Islet of Langerhans (tissue), 1 donor: ENCODE data around the gene MFSD2A.
"Not testable (repeated sequence)": the region's sequence is repeated elsewhere in the genome, so short reads cannot be mapped to it uniquely, and the experiment has no call there.

Experiments used
- FAIRE-seq: peaks from one replicate; lab custom pipeline; 2011; peaks lifted over from hg19 to GRCh38; lab: Jason Lieb, UNC

The MFSD2A gene

GRCh38 chr1:39940980-39941871, 13.7 kb upstream of the MFSD2A start:
- no peak for FAIRE-seq

- FAIRE-seq = no peak
These were observed 11.3 kb upstream of the MFSD2A start for GRCh38 chr1:39943471-39944290.

- FAIRE-seq = no peak
These were observed 10.4 kb upstream of the MFSD2A start for GRCh38 chr1:39944410-39945112.

- FAIRE-seq = no peak
These were observed 8.7 kb upstream of the MFSD2A start for GRCh38 chr1:39946216-39946615.

GRCh38 chr1:39947260-39947659, 7.7 kb upstream of the MFSD2A start:
- no peak for FAIRE-seq

- no peak for FAIRE-seq
These were observed 5.1 kb upstream of the MFSD2A start for GRCh38 chr1:39949891-39950290.

GRCh38 chr1:39951926-39952325, 3.0 kb upstream of the MFSD2A start:
- FAIRE-seq = no peak

GRCh38 chr1:39952359-39953110, 2.4 kb upstream of the MFSD2A start:
- FAIRE-seq = no peak

GRCh38 chr1:39954324-39954869, 548 bp upstream of the MFSD2A start:
- FAIRE-seq = no peak

GRCh38 chr1:39955547-39956539, 898 bp downstream of the MFSD2A start:
- no peak for FAIRE-seq

GRCh38 chr1:39957299-39958015, 2.5 kb downstream of the MFSD2A start:
- FAIRE-seq = no peak

GRCh38 chr1:39958403-39959200, 3.7 kb downstream of the MFSD2A start:
- FAIRE-seq = no peak

- no peak for FAIRE-seq
These were observed 4.8 kb downstream of the MFSD2A start for GRCh38 chr1:39959651-39960333.

GRCh38 chr1:39960431-39960958, 5.5 kb downstream of the MFSD2A start:
- no peak for FAIRE-seq

- FAIRE-seq = no peak
These were observed 7.5 kb downstream of the MFSD2A start for GRCh38 chr1:39962450-39962825.

GRCh38 chr1:39962964-39963363, 8.0 kb downstream of the MFSD2A start:
- not testable (repeated sequence) for FAIRE-seq

- FAIRE-seq = no peak
These were observed 9.6 kb downstream of the MFSD2A start for GRCh38 chr1:39964552-39964951.

GRCh38 chr1:39965044-39965443, 10.1 kb downstream of the MFSD2A start:
- FAIRE-seq = no peak
